ENCODE results near the gene CIB1.
"Not testable (repeated sequence)": the region's sequence is repeated elsewhere in the genome, so short reads cannot be mapped to it uniquely, and the experiment has no call there.

The CIB1 gene

DNA sequence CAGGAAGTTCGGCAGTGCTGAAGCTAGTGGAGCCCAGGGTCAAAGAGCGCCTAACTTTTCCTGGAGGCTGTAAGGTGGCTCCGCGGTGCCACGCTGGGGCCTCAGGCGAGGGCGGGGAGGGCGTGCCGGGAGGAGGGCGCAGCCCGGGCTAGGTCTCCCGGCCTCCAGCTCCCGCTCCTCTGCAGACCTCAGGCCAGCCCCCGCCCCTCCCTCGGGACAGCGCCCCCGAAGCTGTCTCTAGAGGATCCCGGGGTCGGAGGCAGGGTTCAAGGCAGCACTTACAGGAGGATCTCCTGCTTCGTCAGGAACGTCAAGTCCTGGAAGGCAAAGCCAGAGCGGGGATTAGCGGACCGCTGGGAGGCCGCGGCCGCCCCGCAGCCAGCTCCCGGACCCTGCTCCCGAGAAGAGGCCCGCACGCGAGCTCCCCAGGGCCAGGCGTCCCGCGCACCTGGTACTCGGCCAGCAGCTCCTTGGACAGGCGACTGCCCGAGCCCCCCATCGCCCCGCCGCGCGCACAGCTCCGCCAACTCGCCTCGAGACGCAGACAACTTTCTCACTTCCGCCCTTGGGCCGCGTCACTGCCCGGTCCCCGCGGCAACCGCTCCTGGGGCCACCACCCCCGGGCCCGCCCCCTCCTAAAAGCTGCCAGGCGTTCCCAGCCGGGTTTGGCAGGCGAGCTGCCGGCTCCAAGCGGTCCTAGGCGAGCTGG lies at the start of gene CIB1:
Gene CIB1 (minus strand): TSS at position 555 of the 709 bp plus-strand sequence. CDS start 56 bp downstream, at position 499.
- peak in 57 of 58 donors; percentile 63 to 99 (median 95) for DNase-seq

DNA sequence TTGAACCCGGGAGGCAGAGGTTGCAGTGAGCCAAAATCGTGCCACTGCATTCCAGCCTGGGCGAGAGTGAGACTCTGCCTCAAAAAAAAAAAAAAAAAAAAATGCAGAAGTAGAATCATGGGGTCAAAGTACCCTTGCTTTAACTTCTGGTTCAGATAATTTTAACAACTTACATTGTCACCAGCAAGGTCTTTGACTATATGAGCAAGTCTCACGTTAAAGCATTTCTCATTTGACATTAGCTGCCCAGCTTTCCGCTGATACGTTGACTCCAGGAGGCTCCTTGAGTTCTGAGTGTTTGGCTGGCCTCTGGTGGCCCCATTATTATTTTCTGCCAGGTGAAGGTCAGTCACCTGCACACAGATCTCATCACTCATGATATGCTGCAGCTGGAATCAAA lies 47.9 kb upstream of the CIB1 start:
- DNase-seq = not testable (repeated sequence)

DNA sequence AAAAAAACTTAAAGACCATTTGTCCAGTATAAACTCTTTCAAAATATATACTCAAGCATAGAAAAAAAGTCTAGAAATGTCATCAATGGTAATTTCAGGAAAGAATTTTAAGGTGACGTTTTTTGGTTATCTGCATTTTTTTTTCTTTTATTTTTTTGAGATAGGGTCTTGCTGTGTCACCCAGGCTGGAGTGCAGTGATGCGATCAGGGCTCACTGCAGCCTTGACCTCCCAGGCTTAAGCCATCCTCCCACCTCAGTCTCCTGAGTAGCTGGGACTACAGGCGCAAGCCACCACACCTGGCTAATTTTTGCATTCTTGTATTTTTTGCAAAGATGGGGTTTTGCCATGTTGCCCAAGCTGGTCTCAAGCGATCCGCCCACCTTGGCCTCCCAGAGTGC lies 47.0 kb upstream of the CIB1 start:
- DNase-seq = not testable (repeated sequence)

DNA sequence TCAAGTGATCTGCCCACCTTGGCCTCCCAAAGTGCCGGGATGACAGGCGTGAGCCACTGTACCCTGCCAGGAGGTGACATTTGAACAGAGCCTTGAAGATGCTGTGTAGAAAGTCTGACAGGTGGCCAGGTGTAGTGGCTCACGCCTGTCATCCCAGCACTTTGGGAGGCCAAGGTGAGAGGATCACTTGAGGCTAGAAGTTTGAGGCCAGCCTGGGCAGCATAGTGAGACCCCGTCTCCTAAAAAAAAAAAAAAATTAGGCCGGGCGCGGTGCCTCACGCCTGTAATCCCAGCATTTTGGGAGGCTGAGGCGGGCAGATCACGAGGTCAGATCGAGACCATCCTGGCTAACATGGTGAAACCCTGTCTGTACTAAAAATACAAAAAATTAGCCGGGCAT lies 44.7 kb upstream of the CIB1 start:
- DNase-seq = not testable (repeated sequence)

DNA sequence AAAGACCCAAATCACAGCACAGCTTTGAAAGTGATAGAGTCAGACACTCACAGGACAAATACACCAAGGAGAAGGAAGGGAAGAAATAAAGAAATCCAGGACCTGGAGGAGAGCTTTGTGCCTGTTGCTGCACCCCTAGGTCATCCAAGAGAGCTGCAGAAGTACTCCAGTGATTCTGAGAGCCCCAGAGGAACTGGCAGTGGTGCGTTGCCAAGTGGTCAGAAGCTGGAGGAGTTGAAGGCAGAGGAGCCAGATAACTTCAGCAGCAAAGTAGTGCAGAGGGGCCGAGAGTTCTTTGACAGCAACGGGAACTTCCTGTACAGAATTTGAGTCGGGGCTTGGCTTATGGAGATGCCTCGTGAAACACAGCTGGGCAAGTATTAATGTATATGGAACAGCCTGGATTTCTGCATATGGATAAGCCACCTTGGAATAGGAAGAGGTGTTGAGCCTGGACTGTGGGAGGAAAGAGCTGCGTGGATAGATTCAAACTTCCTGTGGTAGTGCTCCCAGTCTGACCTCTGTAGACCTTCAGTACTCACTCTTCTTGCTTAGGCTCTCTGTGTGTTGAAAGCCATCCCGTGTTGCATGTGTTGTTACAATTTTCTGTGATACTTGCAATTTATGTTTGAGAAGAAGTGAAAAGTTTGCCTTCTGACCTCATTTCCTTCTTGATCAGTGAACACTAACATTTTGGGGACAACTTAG lies 37.9 kb upstream of the CIB1 start:
- no peak for DNase-seq

DNA sequence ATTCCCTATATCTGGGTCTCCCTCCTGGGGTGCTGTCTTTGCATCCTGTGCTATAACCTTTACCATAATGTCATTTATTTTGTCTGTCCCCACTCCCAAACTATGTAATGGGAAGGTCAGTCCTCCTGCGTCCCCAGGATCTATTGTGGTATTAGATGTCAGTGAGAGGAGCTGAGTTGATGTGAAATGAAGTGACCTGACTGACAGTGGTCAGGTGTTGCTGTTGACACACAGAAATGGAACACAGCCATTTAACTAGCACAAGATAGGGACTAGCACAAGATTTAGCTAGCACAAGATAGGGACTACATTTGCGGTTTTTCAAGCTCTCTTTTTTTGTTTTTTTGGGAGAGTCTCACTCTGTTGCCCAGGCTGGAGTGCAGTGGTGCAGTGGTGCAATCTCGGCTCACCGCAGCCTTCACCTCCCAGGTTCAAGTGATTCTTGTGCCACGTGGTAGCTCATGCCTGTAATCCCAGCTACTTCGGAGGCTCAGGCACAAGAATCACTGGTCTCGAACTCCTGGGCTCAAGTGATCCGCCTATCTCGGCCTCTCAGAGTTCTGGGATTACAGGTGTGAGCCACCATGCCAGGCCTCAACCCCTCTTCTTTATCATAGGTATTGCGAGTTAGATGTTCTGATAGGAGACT lies 36.9 kb upstream of the CIB1 start:
- DNase-seq = no peak

DNA sequence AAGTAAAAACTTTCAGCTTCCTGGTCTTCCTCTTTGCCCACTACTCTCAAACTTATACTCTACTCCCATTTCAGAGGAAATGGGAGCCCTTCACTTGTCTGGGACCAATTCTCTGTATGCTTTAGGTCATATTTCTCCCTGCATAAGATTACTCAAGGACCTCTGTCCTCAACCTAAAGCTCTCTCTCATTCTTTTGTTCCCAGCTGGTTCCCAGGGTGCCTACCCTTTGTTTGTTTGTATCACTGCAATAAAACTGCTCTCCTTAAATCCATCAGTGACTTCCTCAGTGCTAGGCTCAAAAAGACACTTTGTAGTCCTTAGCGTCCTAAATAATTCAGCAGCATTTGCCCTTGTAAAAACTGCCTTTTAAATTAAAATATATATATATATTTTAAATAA lies 34.7 kb upstream of the CIB1 start:
- no peak for DNase-seq

DNA sequence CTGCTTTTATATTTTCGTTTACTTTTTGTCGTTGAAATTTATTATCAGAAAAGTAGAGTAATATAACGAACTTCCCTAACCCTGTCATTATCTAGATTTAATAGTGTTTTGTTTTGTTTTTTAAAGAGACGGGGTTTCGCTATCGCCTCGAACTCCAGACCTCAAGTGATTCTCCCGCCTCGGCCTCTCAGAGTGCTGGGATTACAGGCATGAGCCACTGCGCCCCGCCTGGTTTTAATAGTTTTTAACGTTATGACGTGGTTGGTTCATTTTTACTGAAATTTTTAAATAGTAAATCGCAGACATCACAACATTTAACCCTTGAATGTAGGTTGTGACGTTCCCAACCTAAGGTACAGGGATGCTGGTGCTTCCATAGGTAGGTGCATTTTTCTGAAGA lies 32.7 kb upstream of the CIB1 start:
- peak in 2 of 58 donors; percentile 2 to 3 for DNase-seq

DNA sequence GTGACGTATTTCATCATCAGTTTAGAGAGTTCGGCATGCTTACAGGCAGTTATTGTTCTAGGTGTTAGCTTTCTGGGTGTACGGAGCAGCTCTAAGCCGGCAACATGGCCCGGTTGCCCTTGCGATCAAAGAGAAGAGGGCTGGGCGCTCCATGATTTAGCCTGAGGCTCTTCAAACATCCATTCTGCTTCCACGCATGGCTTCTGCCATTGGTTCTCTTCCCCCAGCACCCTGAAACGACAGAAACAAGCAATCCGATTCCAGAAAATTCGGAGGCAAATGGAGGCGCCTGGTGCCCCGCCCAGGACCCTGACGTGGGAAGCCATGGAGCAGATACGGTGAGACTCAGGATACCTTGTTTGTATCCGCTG lies 32.3 kb upstream of the CIB1 start:
- peak in 27 of 58 donors; percentile 16 to 77 (median 50) for DNase-seq

DNA sequence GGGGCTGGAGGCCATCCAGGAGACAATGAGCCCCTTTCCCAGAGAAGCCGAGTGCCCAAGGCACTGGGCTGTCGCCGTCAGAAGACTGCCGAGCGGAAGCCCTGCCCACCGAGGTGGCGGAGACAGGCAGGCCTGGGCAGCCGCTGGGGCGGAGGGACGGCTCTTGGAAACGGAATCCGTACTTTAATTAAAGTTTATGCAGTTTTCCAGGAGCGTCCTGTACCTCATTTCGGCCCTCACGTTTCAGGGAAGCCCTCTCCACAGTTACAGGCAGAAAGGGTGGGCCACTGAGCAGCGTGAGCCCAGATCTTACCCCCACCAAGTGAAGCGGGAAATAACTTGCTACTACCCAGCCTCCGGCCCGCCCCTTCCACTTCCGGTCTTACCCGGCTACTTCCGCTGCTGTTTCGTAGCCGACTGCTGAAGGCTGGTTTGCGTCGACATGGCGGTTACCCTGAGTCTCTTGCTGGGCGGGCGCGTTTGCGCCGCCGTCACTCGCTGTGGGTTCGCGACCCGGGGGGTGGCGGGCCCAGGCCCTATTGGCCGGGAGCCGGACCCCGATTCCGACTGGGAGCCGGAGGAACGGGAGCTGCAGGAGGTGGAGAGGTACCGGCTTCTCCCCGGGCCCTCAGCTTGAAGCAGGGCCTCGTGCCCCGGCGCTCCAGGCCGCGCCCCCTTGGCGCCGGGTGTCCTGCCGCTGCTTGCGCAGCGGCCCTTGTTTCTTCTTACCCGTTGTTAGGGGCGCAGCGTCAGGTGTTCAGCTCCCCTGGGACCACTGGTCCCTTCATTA lies 31.7 kb upstream of the CIB1 start, which contains the start of gene NGRN:
Gene NGRN (plus strand): TSS at position 402 of the 790 bp plus-strand sequence. CDS start 41 bp downstream, at position 443.
- DNase-seq = peak; percentile 57 to 97 (median 89)

DNA sequence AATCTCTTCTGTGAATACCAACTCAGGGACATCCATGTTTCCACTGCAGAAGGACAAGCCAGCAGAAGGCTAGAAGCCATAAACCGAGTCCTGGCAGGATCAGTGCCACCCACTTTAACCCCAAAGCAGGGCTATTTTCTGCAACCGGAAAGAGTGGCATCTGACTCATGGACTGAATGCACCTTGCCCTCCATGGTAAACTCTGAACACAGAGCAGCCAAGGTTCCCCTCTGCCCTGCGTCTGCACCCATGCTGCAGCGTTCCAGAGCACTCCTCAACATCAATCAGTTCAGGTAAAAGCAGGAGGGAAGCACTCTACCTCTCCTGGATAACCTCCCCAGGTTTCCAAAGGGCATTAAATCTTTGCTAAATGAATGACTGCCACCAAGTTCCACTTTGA lies 30.9 kb upstream of the CIB1 start:
- peak in 1 of 58 donors; percentile 54 for DNase-seq

DNA sequence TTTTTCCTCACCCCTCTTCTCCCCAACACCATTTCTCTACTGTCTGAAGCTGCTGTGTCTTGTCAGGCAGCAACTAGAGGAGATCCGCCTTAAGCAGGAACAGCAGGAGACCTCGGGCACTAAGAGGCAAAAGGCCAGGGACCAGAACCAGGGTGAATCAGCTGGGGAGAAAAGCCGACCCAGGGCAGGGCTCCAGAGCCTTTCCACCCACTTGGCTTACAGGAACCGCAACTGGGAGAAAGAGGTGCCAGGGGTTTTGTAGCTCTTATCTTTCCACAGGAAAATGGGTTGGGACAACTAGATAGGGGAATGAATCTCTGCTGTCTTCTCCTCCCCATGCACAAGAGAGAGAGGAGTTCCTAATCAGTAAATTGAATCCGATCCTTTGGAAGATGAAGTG lies 28.7 kb upstream of the CIB1 start:
- no peak for DNase-seq

DNA sequence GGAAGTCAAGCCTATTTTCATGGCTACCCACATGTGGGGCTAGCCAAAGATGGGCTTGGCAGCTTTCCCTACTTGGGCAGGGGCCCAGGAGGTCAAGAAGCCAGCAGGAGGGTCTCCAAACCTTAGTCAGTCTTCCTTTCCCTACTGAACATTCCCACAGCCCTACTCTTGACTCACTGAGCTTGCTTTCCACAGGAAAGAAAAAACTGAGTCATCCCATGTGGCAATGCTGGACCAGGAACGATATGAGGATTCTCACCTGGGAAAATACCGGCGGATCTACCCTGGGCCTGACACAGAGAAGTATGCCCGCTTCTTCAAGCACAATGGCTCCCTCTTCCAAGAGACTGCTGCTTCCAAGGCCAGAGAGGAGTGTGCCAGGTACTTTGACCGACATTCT lies 28.1 kb upstream of the CIB1 start:
- DNase-seq = peak in 1 of 58 donors; percentile 2

DNA sequence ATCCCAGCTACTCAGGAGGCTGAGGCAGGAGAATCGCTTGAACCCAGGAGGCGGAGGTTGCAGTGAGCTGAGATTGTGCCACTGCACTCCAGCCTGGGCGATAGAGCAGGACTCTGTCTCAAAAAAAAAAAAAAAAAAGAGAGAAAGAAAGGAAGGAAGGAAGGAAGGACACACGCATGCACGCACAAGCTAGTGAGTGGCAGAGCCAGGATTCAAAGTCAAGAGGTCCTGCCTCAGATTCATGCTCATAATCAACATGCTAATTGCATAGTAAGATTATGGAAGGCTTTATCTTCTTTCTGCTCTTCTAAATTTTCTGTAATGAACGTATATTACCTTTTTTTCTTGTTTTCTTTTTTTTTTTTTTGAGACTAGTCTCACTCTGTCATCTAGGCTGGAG lies 27.0 kb upstream of the CIB1 start:
- not testable (repeated sequence) for DNase-seq

DNA sequence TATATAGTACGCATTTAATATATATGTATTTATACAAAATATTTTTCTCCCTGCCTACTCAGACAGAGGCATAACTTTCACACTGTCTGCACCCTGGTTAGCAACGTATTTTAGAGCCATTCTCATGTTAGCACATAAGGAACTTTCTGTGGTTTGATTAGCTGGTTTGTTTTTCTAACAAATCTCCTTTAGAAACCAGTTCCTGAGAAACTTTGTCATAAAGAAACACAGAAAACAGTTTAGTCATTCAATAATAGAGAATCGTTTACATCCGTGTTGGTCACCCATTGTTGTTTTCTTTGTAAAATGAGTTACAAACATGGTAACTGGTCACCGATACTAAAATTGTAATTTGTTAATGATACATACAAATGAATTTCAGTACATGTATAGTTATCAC lies 25.8 kb upstream of the CIB1 start:
- DNase-seq = no peak

DNA sequence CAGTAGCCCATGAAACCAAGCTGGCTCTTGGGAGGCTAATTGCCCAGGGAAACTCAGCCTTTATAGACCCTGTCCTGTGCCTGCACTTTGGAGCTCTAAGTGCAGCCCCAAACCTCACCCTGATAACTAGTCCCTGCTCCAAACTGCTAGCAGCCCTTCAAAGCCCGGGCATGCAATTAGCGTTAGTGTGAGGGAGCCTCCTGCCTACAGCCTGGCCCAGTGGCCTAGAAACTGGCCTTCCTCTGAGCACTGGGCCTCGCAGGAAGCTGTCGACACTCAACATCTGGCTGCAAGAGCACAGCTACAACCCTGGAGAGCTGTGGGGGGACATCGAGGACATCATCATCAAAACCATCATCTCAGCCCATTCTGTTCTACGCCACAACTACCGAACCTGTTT lies 24.0 kb upstream of the CIB1 start:
- DNase-seq = no peak

DNA sequence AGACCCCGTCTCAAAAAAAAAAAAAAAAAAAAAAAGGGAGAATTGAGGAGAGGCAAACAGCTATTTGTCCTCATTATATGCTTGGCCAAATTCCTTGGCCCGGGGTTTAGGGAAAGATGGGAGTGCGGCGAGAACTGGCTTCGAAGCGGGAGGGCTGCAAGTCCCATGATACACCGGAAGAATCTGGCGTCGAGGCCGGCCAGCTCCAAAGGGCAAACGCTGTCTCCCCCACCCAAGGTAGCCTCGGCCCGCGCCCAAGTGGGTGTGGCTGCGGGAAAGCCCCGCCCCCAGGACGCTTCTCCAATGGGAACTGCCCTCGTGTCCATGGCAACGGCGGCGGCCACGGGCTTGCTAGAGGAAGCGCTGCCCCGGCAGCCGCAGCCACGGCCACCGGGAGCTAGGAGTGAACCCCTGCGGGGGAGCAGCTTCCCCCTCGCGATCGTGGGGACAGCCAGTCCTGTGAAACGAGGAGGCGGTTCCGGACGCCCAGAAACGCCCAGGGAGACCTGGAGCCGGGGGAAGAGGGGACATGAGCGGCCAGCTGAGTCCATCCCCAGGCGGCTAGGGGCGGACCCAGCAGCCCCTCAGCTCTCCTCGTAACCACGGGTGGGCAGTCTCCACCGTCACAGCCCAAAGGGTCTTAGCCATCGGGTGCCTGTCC lies 15.6 kb upstream of the CIB1 start, which contains the start of gene TTLL13:
Gene TTLL13 (plus strand): TSS at position 354 of the 661 bp plus-strand sequence. CDS start 1,075 bp downstream, outside the sequence.
- peak in 57 of 58 donors; percentile 31 to 94 (median 78) for DNase-seq

DNA sequence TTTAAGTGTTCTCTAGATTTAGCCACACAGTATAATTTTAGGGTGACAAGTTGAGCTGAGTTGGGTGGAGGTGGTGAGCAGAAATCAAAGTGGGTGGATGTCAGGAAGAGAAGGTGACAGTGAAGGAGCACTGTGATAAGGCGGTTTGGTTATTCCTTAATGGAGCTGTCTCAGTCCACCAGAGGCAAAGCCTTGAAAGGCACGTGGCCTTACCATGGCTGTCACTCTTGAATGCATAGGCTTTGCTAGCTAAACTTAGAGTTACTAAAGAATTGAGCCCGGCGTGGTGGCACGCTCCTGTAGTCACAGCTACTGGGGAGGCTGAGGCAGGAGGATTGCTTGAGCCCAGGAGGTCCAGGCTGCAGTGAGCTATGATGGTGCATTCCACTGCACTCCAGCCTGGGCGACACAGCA lies 15.1 kb upstream of the CIB1 start:
- DNase-seq = peak in 13 of 58 donors; percentile 9 to 58 (median 24)

DNA sequence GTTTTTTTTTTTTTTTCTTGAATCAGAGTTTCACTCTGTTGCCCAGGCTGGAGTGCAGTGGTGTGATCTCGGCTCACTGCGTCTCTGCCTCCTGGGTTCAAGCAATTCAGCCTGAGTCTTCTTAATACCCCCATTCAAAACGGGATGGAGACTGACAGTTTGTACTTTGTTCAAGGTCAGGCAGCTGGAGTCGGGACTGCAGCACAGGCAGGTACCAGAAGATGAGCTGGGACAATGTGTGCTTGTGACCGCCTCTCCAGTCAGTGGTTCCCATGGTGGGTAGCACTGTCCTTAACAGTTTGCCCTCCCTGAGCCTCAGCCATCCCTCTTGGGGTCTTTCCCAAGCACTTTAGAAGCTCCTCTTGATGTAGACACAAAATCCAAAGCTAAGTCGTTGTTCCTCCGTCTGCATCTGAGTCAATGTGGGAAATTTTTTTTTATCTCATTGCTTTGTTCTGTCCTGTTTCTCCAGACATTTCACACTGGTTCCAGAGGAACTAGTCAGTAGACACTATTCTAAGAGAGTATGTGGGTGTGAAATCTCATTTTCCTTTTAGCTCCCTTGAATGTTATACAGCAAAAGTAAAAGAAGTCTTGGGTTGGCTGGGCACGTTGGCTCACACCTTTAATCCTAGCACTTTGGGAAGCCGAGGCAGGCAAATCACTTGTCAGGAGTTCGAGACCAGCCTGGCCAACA lies 10.3 kb upstream of the CIB1 start:
- peak in 3 of 58 donors; percentile 2 to 56 (median 22) for DNase-seq
